ENCODE results near the gene RFX4. TPM values are rescaled to one million over a fixed set of nuclear protein-coding genes. Genes with fewer than 3 reads are reported as not detected.

The RFX4 gene
- total RNA-seq, 1 experiment from 2014 or later: not detected

DNA sequence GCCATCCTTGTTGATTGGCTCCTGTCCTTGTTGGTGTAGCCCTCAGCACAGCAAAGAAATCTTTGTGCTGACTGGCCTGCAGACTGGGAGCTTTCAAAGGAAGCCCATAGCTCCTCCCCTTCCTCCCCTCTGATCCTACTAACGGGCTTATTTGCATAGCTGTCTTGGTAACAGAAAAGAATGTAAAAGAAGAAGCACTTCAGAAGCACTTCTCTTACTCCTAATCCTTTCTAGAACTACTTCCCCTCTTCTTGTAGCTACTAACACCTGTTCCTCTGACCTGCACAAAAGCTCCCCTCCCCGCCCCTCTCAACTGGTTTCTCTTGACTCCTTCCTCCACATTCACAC is 177.4 kb downstream of the RFX4 start (continued):
- no peak for TF ChIP-seq CEBPB (IDR thresholded peaks at IDR 0.05; ENCODE audit: low read depth)
- TF ChIP-seq EGR1 (IDR thresholded peaks at IDR 0.05; ENCODE audit: low read depth): no peak

DNA sequence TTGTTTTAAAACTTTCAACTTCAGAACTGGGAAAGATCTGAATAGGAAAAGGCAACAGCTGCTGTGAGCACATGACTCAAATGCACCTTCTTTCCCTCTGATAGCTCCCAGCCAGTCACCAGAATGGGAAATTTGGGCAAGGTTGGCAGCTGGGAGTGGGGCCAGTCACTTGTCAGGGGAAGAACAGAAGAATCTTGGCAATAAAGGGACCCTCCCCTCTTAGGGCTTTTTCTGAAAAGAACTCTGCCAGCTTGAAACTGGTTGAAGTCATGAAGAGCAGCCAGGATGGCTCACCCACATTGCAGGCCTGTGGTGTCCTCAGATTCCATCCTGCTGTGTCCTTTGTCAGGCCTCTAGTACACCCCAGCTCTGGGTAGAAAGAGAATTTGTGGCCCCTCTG is 181.4 kb downstream of the RFX4 start:
- intact Hi-C loops (cut with micrococcal nuclease): no loop called here
- H3K27ac ChIP-seq (ENCODE audit: low read depth, low read length): no peak overlapping the region
- H2AFZ ChIP-seq (ENCODE audit: low read depth, low read length, poor library complexity, severe bottlenecking): no peak overlapping the region
- H3K79me2 ChIP-seq (ENCODE audit: insufficient read depth, low read length): no peaks in the 10 kb centered on the region
- H3K4me1 ChIP-seq (ENCODE audit: control insufficient read depth in 1 of 2, insufficient read depth in 2 of 2, low read length in 2 of 2): no peaks in the 10 kb centered on the region
- H3K4me2 ChIP-seq (ENCODE audit: low read length): no peak overlapping the region
- ChIA-PET POLR2A (no interaction called here), CTCF (no interaction called here), RAD21 (ENCODE audit: low non-redundant PET in 1 of 2, low total read pairs in 2 of 2, uncharacterized antibody in 2 of 2, unreplicated experiment in 2 of 2) (no interaction called here)
- no peaks in the 10 kb centered on the region for H3K36me3 ChIP-seq (ENCODE audit: control insufficient read depth in 1 of 2, insufficient read depth in 2 of 2, low read length in 2 of 2)
- H3K27me3 ChIP-seq (ENCODE audit: insufficient read depth, low read length): no peaks in the 10 kb centered on the region
- no peak overlapping the region for H3K4me3 ChIP-seq (replicated peaks in 1 of 2; ENCODE audit: low read depth in 1 of 2, low read length in 2 of 2)
- no peaks in the 10 kb centered on the region for H4K20me1 ChIP-seq (ENCODE audit: insufficient read depth)
- H3K9me2 ChIP-seq (ENCODE audit: insufficient read depth): no peaks in the 10 kb centered on the region
- TF ChIP-seq, protein P1, sequence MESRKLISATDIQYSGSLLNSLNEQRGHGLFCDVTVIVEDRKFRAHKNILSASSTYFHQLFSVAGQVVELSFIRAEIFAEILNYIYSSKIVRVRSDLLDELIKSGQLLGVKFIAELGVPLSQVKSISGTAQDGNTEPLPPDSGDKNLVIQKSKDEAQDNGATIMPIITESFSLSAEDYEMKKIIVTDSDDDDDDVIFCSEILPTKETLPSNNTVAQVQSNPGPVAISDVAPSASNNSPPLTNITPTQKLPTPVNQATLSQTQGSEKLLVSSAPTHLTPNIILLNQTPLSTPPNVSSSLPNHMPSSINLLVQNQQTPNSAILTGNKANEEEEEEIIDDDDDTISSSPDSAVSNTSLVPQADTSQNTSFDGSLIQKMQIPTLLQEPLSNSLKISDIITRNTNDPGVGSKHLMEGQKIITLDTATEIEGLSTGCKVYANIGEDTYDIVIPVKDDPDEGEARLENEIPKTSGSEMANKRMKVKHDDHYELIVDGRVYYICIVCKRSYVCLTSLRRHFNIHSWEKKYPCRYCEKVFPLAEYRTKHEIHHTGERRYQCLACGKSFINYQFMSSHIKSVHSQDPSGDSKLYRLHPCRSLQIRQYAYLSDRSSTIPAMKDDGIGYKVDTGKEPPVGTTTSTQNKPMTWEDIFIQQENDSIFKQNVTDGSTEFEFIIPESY (IDR thresholded peaks at IDR 0.05; ENCODE audit: extremely low read depth, insufficient replicate concordance, low read length): no peak
- TF ChIP-seq ELF1 (IDR thresholded peaks at IDR 0.05; ENCODE audit: borderline replicate concordance, low read depth) (no peak), CBX3 (IDR thresholded peaks at IDR 0.05; ENCODE audit: low read depth) (no peak), SRF (IDR thresholded peaks at IDR 0.05; ENCODE audit: low read depth) (no peak), SIN3A (IDR thresholded peaks at IDR 0.05; ENCODE audit: low read depth) (no peak)
- TF ChIP-seq, protein P2, sequence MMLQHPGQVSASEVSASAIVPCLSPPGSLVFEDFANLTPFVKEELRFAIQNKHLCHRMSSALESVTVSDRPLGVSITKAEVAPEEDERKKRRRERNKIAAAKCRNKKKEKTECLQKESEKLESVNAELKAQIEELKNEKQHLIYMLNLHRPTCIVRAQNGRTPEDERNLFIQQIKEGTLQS (IDR thresholded peaks at IDR 0.05): no peak
- DNase-seq (ENCODE audit: low read depth, low spot score) (no peak), ATAC-seq (no peak)
- BruUV-seq (replicated peaks): no TSS peak
- H3K9me3 ChIP-seq (ENCODE audit: control insufficient read depth in 1 of 2, insufficient read depth in 1 of 2, low read depth in 1 of 2, low read length in 2 of 2): no peaks in the 10 kb centered on the region
- no peak overlapping the region for H3K9ac ChIP-seq (ENCODE audit: low read length)

All from HCT116 (cell line).